ENCODE results near the gene CTSD.

The CTSD gene

DNA sequence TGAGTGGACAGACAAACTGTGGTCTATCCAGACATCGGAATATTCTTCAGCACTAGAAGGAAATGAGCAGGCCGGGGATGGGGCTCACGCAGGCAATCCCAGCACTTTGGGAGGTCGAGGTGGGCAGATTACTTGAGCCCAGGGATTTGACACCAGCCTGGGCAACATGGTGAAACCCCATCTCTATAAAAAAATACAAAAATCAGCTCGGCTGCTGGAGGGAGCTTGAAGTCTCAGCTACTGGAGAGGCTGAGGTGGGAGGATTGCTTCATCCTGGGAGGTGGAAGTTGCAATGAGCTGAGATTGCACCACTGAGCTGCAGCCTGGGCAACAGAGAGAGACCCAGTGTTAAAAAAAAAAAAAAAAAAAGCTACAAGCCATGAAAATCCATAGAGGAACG lies 8.0 kb upstream of the CTSD start:
- H2AFZ ChIP-seq (ENCODE audit: low read length), result 0 out of 2 replicates have a peak overlapping the region, but pooled peaks have one; percentile 15

GRCh38 chr11:1771273-1771672 lies 7.5 kb upstream of the CTSD start:
- Histone ChIP-seq H3K9me2 (replicated peaks; ENCODE audit: low read depth, low read length) (no peaks in the 10 kb centered on the region), H2AFZ (ENCODE audit: low read length) (no peak overlapping the region), H3K4me2 (ENCODE audit: low read depth, low read length, poor library complexity, severe bottlenecking) (peak overlapping the region; percentile 69), H4K20me1 (ENCODE audit: insufficient read depth, low read length, poor library complexity, severe bottlenecking) (no peaks in the 10 kb centered on the region), H3K9me3 (ENCODE audit: insufficient read depth, low read depth, low read length) (no peaks in the 10 kb centered on the region; the same call in 1 of the 2 replicates), H3K4me3 (ENCODE audit: low read length, poor library complexity, severe bottlenecking) (no peak overlapping the region), H3K36me3 (ENCODE audit: insufficient read depth, low read length) (no peaks in the 10 kb centered on the region), H3K9ac (ENCODE audit: low read depth, low read length, poor library complexity, severe bottlenecking) (peak overlapping the region; percentile 62), H3K27me3 (ENCODE audit: insufficient read depth, low read length, poor library complexity, severe bottlenecking) (no peaks in the 10 kb centered on the region), H3F3A (ENCODE audit: low read depth) (no peaks in the 10 kb centered on the region), H3K79me2 (ENCODE audit: insufficient read depth, low read length) (no peaks in the 10 kb centered on the region), H3K4me1 (ENCODE audit: insufficient read depth, low read length, poor library complexity, severe bottlenecking) (peaks cover 33% of the 10 kb centered on the region)
- TF ChIP-seq EZH2phosphoT487 (IDR thresholded peaks at IDR 0.05; ENCODE audit: borderline replicate concordance), result no peak
- TF ChIP-seq CTCF (conservative IDR thresholded peaks at IDR 0.05; ENCODE audit: low read length), result no peak

More for the DNA sequence above, 8.0 kb upstream of the CTSD start:
- no peaks in the 10 kb centered on the region for H3K27me3 ChIP-seq (ENCODE audit: insufficient read depth, low read length, poor library complexity, severe bottlenecking)
- no peaks in the 10 kb centered on the region for H3F3A ChIP-seq (ENCODE audit: low read depth)
- peak overlapping the region; percentile 62 for H3K9ac ChIP-seq (ENCODE audit: low read depth, low read length, poor library complexity, severe bottlenecking)
- peak overlapping the region; percentile 69 for H3K4me2 ChIP-seq (ENCODE audit: low read depth, low read length, poor library complexity, severe bottlenecking)
- H3K9me3 ChIP-seq (ENCODE audit: insufficient read depth, low read depth, low read length), result no peaks in the 10 kb centered on the region; the same call in 1 of the 2 replicates
- peak overlapping the region; percentile 65 for H3K4me3 ChIP-seq (ENCODE audit: low read length, poor library complexity, severe bottlenecking)
- H3K36me3 ChIP-seq (ENCODE audit: insufficient read depth, low read length), result no peaks in the 10 kb centered on the region
- TF ChIP-seq CTCF (conservative IDR thresholded peaks at IDR 0.05; ENCODE audit: low read length) (no peak), EZH2phosphoT487 (IDR thresholded peaks at IDR 0.05; ENCODE audit: borderline replicate concordance) (no peak)
- H3K9me2 ChIP-seq (replicated peaks; ENCODE audit: low read depth, low read length), result no peaks in the 10 kb centered on the region
- no peaks in the 10 kb centered on the region for H3K79me2 ChIP-seq (ENCODE audit: insufficient read depth, low read length)
- no peaks in the 10 kb centered on the region for H4K20me1 ChIP-seq (ENCODE audit: insufficient read depth, low read length, poor library complexity, severe bottlenecking)
- H3K4me1 ChIP-seq (ENCODE audit: insufficient read depth, low read length, poor library complexity, severe bottlenecking), result peaks cover 33% of the 10 kb centered on the region

- no peak overlapping the region for H3K4me3 ChIP-seq (ENCODE audit: low read length, poor library complexity, severe bottlenecking)
- H4K20me1 ChIP-seq (ENCODE audit: insufficient read depth, low read length, poor library complexity, severe bottlenecking), result no peaks in the 10 kb centered on the region
- no peaks in the 10 kb centered on the region for H3K79me2 ChIP-seq (ENCODE audit: insufficient read depth, low read length)
- no peaks in the 10 kb centered on the region for H3K27me3 ChIP-seq (ENCODE audit: insufficient read depth, low read length, poor library complexity, severe bottlenecking)
- H3K4me1 ChIP-seq (ENCODE audit: insufficient read depth, low read length, poor library complexity, severe bottlenecking), result peaks cover 33% of the 10 kb centered on the region
- H3K9me2 ChIP-seq (replicated peaks; ENCODE audit: low read depth, low read length), result no peaks in the 10 kb centered on the region
- TF ChIP-seq EZH2phosphoT487 (IDR thresholded peaks at IDR 0.05; ENCODE audit: borderline replicate concordance) (no peak), CTCF (conservative IDR thresholded peaks at IDR 0.05; ENCODE audit: low read length) (no peak)
- H3K9ac ChIP-seq (ENCODE audit: low read depth, low read length, poor library complexity, severe bottlenecking), result no peak overlapping the region
- no peak overlapping the region for H3K4me2 ChIP-seq (ENCODE audit: low read depth, low read length, poor library complexity, severe bottlenecking)
- H2AFZ ChIP-seq (ENCODE audit: low read length), result no peak overlapping the region
- no peaks in the 10 kb centered on the region; the same call in 1 of the 2 replicates for H3K9me3 ChIP-seq (ENCODE audit: insufficient read depth, low read depth, low read length)
- no peaks in the 10 kb centered on the region for H3F3A ChIP-seq (ENCODE audit: low read depth)
- H3K36me3 ChIP-seq (ENCODE audit: insufficient read depth, low read length), result no peaks in the 10 kb centered on the region
Observed at GRCh38 chr11:1770528-1770927, 6.8 kb upstream of the CTSD start.

Data from Loucy (cell line).